ENCODE data around the gene CEP128. TPM values are rescaled to one million over a fixed set of nuclear protein-coding genes. Genes with fewer than 3 reads are reported as not detected.

CEP128 gene
- polyA plus RNA-seq (ENCODE audit: insufficient read length in 3 of 3): 1 to 10 TPM; 5.7 to 6.9 (median 6.4) TPM
- long read RNA-seq, donor 1: 0 reads
- long read RNA-seq, donor 2: 0 reads
- long read RNA-seq, donor 3: 0 reads
- long read RNA-seq, donor 4: 0 reads
- long read RNA-seq, donor 5: 0 reads
- long read RNA-seq, donor 6: 0 reads
- long read RNA-seq, donor 7: 0 reads
- long read RNA-seq, donor 8: 0 reads
- long read RNA-seq, donor 9: 0 reads
- long read RNA-seq, donor 10: 0 reads
- long read RNA-seq, donor 11: 0 reads
- long read RNA-seq, donor 12: 0 reads
- long read RNA-seq, donor 13: 0 reads
- long read RNA-seq, donor 14: 0 reads
- long read RNA-seq, donor 15: 0 reads
- long read RNA-seq, donor 16: 0 reads

- DNase-seq: peak; percentile 98
These were observed at the start of gene CEP128 for GRCh38 chr14:80941241-80942185. CEP128 (minus strand) TSS chr14:80941738.

GRCh38 chr14:80988735-80989429, 47.3 kb upstream of the CEP128 start:
- no peak for DNase-seq

- no peak for DNase-seq
These were observed 46.7 kb upstream of the CEP128 start for GRCh38 chr14:80988192-80988591.

- peak; percentile 64 for DNase-seq
These were observed 45.9 kb upstream of the CEP128 start for GRCh38 chr14:80987235-80988032.

DNA sequence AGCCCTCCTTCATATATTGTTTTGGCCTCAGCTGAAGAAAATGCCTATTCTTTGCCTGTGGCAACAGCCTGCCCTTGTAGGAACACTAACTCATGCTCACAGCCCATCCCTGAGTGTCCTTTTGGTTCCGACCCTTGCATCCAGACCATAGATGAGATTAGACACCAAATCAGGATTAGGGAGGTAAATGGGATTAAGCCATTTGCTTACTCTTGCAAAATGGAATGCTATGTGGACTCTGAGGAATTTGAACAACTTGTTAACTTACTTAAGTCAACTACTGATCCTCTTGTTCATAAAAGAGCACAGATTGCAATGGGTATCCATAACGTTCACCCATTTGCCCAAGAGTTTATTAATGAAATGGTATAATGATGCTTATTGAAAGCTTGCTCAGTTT, 41.2 kb upstream of the CEP128 start:
- no peak for DNase-seq

GRCh38 chr14:80981673-80982072, 40.1 kb upstream of the CEP128 start:
- DNase-seq: no peak

- DNase-seq: no peak
These were observed 39.6 kb upstream of the CEP128 start for GRCh38 chr14:80981156-80981555.

DNA sequence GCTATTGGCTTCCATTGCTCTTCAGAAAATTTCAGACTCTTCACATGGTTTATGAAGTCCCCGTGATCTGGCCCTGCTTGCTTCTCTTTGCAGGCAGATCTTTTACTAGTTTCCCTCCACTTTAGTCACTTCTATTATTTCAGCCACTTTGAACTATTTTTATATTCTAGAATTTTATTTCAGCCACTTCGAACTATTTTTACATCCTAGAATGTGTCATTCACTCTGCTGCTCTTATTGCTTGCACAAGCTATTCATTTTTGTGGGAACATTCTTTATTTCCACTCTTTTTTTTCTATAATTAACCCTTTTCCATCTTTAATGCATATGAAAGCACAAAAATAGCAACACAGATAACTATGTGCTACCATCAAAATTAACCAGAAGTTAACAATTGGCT, 38.4 kb upstream of the CEP128 start:
- no peak for DNase-seq

- no peak for DNase-seq
These were observed 36.9 kb upstream of the CEP128 start for GRCh38 chr14:80978403-80978802.

DNA sequence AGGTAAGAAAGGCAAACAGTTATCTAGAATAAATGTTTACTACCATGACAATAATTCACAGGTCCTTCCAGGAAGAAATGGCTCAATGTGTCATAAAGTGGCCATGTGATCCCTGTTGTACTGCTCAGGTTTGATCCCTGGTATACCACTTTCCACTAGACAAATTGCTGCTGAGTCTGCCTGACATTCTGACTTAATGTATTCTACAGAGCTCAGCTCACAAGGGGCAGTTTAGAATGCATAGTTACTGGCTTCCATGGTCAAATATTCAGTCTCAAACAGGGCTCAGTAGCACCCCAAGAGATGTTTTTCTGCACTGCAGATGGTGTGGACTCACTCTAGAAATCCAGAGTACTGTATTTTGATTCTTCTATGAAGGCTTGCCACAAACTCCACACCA, 35.7 kb upstream of the CEP128 start:
- no peak for DNase-seq

GRCh38 chr14:80974679-80975078, 33.1 kb upstream of the CEP128 start:
- no peak for DNase-seq

- DNase-seq: no peak
These were observed 32.5 kb upstream of the CEP128 start for GRCh38 chr14:80973931-80974641.

DNA sequence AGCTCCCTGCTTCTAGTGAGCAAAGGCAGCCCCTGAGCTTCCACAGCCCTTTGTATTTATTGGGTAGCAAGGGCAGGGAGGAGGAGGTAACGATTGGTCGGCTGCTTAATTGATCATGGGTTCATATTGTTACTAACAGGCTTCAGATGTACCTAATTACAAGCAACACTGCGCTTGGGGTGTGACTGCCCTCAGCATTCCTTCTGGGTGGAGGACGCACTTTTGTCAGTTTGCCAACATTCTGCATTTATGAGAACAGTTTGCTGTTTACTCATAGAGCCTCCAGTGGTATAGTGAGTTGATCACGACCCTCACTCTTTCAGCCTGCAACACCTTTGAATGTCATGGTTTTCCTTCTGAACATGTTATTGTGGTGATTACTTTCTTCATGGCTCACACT, 23.5 kb upstream of the CEP128 start:
- no peak for DNase-seq

- no peak for DNase-seq
These were observed 18.0 kb upstream of the CEP128 start for GRCh38 chr14:80959496-80959895.

DNA sequence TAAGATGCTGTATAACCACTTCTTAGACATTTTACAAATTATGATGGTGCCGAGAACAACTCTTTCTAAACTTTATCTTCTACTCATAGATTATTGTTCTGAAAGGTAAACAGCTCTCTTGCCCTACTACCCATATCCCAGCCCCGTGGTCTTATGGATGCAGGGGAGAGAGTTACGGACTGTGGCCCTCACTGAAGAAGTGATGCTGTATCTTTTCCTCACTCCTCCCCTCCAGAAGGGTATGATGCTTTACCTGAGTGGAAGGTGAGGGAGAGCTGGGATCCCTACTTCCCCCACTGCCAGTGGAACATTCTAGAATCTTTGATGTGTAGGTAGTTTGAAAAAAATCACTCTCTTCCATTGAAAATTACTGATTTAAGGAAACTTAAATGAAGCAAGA, 17.4 kb upstream of the CEP128 start:
- DNase-seq: no peak

DNA sequence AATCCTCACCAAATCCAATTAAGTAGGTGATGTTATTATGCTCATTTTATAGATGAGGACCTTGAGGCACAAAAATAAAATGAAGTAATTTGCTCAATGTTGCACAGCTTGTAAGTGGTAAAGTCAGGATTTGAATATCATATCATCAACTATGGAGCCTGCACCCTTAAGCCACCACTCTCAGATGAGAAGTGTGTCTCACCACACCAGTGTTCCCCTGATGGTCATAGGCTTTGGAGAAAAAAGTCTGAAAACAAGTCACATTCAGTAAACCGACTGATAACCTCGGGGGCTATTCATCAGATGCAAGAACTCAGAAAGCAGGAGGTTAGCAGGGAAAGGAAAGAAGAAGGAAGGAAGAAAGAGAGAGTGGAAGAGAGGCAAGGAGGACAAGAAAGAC, 16.7 kb upstream of the CEP128 start:
- no peak for DNase-seq

GRCh38 chr14:80957613-80958012, 16.1 kb upstream of the CEP128 start:
- no peak for DNase-seq

GRCh38 chr14:80956922-80957321, 15.4 kb upstream of the CEP128 start:
- no peak for DNase-seq

DNA sequence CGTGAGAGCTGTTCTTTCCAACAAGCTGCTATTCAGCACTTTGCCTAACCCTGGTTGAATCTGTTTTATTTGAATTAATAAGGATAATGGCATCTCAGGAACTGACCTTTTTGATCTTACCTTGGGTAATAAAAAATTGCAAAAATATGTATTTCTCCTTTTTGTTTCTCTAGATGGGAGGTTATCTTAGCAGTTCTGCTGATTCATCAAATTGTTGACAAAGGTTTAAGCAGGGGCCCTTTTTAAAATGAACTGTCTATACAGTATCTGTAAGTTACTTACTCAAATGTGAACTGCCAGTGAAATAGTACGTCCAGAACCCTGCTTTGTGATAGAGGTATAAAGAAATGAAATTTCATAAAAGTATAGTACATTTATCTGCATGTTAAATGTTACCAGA, 14.6 kb upstream of the CEP128 start:
- no peak for DNase-seq

DNA sequence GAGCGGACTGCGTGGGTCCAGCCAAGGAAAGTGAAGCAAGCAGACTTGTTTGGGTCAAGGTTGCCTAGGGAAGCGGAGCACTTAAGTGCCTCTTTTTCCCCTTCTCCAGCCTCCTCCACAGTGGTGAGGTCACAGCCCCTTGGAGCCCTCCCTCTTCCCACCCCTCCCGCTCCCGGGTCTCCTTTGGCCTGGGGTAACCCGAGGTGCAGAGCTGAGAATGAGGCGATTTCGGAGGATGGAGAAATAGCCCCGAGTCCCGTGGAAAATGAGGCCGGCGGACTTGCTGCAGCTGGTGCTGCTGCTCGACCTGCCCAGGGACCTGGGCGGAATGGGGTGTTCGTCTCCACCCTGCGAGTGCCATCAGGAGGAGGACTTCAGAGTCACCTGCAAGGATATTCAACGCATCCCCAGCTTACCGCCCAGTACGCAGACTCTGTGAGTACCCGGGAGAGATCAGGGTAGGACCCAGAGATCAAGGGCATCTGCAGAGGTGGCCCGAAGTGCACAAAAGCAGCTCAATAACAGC, 13.9 kb upstream of the CEP128 start, which contains the start of gene TSHR:
Gene TSHR, plus strand, starts transcription at position 206 of the 526 bp plus-strand sequence. Its CDS starts 60 bp downstream, at position 266.
- no peak for DNase-seq
